Left forelimb (tissue), 1 donor: ENCODE measurements around the gene ULBP3.
"Not testable (repeated sequence)": the region's sequence is repeated elsewhere in the genome, so short reads cannot be mapped to it uniquely, and the experiment has no call there.

ENCODE experiments used
- DNase-seq: peaks from one replicate; pipeline ENCODE4 v3.0.0-alpha.2; 2018; ENCODE audit warnings: low spot score

Gene ULBP3

DNA sequence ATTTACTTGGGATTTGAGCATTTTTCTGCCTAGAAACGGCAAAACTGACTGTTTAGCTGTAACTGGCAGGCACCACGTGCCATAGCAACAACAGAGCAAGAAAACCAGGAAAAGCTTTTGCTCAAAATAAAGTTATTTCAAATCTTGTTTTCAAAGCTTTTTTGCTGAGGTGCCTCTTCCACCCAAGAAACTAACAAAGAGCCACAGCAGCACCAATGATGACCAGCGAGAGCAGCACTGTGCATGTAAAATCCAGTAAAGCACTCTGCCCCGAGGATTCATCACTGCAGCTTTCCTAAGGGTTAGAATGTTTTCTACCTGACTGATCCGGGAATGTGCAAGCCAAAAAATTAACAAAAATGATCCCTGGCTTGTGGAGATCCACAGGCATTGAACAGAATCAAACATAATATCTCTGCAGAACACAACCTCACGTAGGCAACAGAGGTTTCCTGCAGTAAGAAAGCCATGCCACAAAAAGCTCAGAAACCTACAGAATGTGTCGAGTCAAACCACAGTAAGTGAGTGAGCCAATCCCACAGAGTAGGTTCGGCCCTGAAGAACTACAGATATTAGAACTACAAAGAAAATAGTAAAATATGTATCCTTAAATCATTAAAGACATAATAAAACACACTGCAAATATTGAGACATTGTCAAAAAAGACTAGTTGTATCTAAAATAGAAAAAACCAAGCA is 7.4 kb upstream of the ULBP3 start:
- no peak for DNase-seq

GRCh38 chr6:150075034-150075421 is 6.1 kb upstream of the ULBP3 start:
- no peak for DNase-seq

GRCh38 chr6:150074396-150075033 is 5.6 kb upstream of the ULBP3 start:
- not testable (repeated sequence) for DNase-seq

DNA sequence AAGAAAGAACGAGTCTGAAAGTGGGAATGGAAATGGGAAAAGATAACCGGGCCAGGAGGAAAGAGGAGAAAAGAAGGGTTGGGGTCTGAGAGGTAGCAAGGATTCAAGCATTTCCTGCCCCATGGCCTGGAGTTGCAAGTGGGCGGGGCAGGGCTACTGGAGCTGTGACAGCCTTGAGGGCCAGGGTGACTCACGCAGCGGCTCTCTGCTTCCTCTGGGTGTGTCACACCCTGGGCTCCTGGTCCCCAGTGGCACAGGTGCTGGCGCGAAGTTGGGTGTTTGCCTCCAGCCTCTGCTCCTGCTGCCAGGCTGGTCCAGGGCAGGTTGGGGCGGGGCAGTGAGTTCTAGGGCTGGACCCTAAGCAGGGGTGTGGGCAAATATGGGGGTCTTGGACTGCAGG is 3.3 kb upstream of the ULBP3 start:
- DNase-seq, result no peak

DNA sequence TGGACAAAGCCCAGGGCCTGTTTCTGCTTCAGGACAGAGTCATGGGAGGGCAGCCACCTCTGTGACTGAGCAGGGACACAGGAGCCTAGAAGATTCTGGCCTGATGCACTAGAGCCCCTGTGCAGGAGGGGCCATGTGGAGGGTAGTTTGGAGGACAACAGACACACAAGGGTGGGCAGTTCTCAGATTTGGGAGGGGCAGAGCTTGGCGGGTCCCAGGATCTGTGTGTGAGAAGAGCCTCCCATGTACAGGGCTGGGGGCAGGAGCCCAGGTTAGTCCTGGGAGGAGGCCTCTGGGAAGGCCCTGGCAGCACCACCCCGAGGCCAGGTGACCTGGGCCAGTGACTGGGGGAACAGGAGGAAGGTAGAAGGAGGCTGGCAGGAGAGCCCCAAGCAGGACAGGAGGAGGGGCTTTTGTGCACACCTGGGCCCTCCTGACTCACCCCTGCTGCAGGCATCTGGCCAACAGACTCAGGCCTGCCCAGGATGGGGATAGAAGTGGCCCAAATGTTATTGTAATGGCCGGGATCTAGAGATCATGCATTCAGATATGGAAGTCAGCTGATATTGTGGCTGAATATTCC is 1.4 kb upstream of the ULBP3 start:
- DNase-seq, result no peak

GRCh38 chr6:150069706-150070105 is 785 bp upstream of the ULBP3 start:
- no peak for DNase-seq

GRCh38 chr6:150068151-150068550 is 770 bp downstream of the ULBP3 start:
- no peak for DNase-seq

DNA sequence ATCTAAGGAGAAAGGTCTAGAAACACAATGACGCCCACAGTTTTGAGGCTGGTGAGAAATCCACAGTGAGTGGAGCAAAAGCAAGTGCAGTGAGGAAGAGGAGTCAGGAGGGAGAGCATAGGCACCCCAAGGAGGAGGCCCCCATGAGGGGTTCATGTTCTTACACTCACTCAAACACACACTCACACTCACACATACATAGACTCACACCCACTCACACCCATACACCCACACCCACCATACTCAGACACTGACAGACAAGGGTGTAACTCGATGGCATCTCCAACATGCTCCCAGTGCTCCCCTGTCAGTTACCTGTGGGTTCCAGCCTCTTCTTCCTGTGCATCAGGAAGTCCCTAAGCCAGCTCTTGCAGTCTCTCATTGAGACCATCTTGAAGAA is 3.8 kb downstream of the ULBP3 start:
- DNase-seq, result no peak

- no peak for DNase-seq
These were observed 5.3 kb downstream of the ULBP3 start for GRCh38 chr6:150063640-150064039.

DNA sequence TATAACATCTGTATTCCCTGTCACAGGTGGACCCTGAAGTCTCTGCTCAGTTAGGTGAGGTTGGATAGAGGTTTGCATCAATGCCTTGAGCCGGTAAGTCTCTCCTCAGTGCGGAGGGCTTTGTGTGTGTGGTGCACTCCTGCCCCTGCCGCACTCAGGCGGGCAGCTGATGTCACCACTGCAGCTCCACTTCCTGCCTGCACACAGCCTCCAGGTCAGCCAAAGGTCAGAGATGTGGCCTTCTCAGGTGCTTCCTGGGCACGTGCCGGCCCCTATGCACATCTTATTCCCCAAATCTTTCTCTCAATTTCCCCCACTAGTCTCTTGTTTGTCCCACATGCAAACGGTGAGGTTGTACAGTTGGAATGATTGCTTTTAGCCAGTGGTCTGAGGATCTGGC is 8.9 kb downstream of the ULBP3 start:
- DNase-seq, result not testable (repeated sequence)

DNA sequence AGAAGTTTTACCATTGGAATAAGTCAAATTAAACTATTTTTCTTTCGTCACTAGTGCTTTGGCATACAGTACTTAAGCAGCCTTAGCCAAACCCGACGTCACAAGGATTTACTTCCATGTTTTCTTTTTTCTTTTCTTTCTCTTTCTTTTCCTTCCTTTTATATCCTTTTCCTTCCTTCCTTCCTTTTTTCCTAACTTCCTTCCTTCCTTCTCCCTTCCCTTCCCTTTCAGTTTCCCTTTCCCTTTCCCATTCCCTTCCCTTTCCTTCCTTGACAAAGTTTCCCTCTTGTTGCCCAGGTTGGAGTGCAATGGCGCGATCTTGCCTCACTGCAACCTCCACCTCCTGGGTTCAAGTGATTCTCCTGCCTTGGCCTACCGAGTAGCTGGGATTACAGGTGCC is 9.9 kb downstream of the ULBP3 start:
- DNase-seq, result no peak

- no peak for DNase-seq
These were observed 10.6 kb downstream of the ULBP3 start for GRCh38 chr6:150058231-150058792.

- DNase-seq, result no peak
These were observed 11.4 kb downstream of the ULBP3 start for GRCh38 chr6:150057501-150057951.

- no peak for DNase-seq
These were observed 12.0 kb downstream of the ULBP3 start for GRCh38 chr6:150056916-150057315.

- no peak for DNase-seq
These were observed 12.8 kb downstream of the ULBP3 start for GRCh38 chr6:150056156-150056555.

DNA sequence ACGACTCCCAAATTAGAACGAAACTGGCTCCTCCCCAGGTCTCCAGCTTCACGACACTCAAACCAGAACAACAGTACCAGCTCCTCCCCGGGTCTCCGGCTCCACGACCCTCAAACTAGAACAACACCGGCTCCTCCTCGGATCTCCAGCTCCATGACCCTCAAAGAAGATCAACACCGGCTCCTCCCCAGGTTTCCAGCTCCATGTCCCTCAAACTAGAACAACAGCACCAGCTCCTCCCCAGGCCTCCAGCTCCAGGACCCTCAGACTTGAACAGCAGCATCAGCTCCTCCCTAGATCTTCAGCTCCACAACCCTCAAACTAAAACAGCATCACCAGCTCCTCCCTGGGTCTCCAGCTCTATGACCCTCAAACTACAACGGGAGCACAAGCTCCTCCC is 13.8 kb downstream of the ULBP3 start:
- DNase-seq, result no peak

DNA sequence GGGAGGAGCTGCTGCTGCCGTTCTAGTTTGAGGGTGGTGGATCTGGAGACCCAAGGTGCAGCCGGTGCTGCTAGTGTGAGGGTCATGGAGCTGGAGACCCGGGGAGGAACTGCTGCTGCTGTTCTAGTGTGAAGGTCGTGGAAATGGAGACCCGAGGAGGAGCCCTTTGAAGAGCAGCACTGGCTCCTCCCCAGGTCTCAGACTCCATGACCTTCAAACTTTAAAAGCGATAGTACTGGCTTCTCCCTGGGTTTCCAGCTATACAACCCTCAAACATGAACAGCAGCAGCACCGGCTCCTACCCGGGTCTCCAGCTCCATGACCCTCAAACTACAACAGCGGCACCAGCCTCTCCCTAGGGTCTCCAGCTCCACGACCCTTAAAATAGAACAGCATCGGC is 15.5 kb downstream of the ULBP3 start:
- DNase-seq, result no peak

DNA sequence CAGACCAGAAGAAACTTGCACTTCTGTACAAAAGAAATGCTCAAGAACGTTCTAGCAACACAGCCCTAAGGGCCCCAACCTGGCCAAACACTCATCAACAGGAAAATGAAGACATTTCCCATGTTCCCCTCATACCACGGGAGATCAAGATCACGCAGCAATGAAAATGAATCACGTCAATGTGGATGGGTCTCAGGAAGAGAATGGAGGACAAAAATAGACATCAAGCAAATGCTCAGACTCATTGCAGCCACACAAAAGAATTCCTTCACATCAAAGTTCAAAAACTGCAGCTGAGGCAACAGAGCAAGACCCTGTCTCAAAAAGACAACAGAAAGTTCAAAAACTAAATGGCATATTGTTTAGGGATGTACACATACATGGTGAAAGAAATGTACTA is 18.1 kb downstream of the ULBP3 start:
- DNase-seq, result no peak

- DNase-seq, result no peak
These were observed 20.8 kb downstream of the ULBP3 start for GRCh38 chr6:150048099-150048498.

- DNase-seq, result no peak
These were observed 22.0 kb downstream of the ULBP3 start for GRCh38 chr6:150046943-150047342.

GRCh38 chr6:150044621-150045145 is 24.2 kb downstream of the ULBP3 start:
- no peak for DNase-seq

DNA sequence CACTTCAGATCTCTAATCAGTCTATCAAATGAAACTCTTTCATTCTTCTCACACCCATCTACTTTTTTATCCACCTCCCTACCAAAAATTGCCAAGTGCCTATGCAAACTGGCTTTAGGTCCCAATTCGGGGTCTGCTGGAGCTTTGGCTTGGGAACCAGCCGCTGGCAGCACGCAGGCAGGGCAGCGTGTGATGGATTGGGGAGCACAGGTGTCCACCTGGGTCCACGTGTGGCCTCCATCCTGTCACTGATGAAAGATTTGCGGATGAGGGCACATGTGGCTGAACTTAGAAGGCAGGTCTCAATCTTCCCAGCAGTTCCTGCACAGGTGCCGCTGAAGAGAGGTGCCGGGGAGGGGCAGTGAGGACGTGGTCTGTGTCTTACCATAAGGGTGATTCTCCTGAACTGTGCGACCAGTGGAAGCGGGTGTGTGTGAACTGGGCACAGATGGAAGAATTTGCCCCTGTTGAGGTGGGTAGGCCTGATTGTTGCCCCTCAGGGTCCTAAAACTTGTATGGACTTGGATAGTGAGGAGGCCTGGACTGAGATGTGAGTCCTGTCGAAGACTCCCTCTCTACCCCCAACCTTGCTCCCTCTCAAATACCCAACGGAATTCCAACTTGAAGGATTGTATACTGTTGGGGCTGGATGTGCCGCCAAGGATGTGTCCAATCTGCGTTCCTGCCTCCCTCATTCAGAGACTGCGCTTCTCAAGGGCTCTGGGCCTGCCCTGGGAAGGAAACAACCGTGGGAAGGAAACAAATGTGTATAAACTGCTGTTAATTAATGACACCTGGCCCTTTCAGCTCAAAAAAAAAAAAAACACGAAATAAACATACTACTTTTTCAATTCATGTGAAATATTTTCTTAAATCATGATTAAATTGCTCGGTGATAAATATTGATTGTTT is 25.2 kb downstream of the ULBP3 start:
- no peak for DNase-seq
